Testis (tissue), 2 donors: Measurements from ENCODE around the gene THAP8.

Source experiments
- CTCF ChIP-seq, 3 experiments: fragments of 450-650 bp in 2 of 3; fragments of 200-600 bp in 1 of 3; sonication (generic) in 1 of 3; IDR thresholded peaks; one replicate each; pipeline ENCODE4 v1.5.1; 2016 to 2019; ENCODE audit warnings: antibody characterized with exemption in 3 of 3, mild to moderate bottlenecking in 2 of 3, moderate library complexity in 1 of 3
- POLR2A ChIP-seq: fragments of 450-650 bp; IDR thresholded peaks from one replicate; pipeline ENCODE4 v1.6.1; 2017; ENCODE audit warnings: antibody characterized with exemption, mild to moderate bottlenecking, moderate library complexity

- TF ChIP-seq CTCF (IDR thresholded peaks at IDR 0.05) (no peak), POLR2A (no peak)
Measured at GRCh38 chr19:36079389-36079945, 25.4 kb upstream of the THAP8 start.
